OCI-M2 (cell line): ENCODE measurements around the gene SYCP2L.
"Not testable (repeated sequence)": the region's sequence is repeated elsewhere in the genome, so short reads cannot be mapped to it uniquely, and the experiment has no call there.

ENCODE experiments used
- DNase-seq: peaks from one replicate; lab custom pipeline; 2025; ENCODE audit not compliant: unreplicated experiment; lab: John Stamatoyannopoulos, UW

Gene SYCP2L

DNA sequence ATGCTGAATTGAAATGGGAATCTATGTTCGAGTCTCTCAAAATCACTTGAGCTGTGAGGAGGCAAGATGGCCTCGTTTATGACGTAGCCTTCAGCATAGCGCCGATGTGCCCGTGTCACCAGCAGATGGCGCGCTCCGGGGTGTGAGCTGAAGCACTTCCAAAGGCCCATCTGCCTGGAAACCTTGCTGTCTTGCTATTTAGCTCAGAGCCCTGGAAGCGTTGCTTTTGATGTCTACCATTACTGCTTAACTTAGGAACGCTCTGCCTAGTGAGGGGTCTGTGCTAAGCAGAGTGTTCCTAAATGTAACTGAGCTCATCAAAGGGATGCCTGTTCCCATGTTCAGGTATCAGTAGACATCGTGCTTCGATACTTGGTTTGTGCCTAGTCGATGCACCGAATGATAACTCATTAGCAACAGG is 67.7 kb downstream of the SYCP2L start:
- no peak for DNase-seq

GRCh38 chr6:10956776-10957175 is 69.9 kb downstream of the SYCP2L start:
- DNase-seq = no peak

DNA sequence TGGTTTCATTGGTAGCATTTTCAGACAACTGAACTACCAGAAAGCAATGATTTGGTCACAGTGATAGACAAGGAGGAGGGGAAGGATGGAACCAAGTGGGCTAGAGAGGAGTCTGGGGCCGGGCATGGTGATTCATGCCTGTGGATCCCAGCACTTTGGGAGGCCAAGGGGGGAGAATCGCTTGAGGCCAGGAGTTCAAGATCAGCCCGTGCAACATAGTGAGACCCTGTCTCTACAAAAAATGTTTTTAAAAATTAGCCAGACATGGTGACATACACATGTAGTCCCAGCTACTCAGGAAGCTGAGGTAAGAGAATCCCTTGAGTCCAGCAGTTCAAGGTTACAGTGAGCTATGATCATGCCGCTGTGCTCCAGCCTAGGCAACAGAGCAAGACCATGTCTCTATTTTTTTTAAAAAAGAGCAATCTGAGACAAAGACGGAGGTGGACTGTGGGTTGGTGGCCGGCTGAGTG is 70.6 kb downstream of the SYCP2L start:
- no peak for DNase-seq

- DNase-seq = no peak
Observed at GRCh38 chr6:10960171-10960570, 73.3 kb downstream of the SYCP2L start.

DNA sequence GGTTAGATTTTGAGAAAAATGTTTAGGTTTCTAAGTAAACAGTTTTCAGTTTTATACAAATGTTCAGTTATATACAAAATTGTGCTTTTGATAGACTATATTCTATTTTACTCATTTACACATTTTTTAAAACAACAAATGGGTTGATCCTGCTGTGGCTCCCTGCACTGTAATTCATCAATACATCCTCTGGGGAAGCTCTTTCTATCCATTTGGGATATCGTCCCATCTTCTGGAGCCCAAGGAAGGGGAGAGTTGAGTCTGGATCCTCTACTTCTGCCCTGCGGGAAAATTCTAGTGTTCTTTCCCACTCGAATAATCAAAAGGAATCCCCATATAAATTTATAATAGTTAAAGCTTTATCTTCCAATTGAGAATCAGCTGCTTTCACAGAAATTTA is 75.0 kb downstream of the SYCP2L start:
- DNase-seq = no peak

- DNase-seq = no peak
Observed at GRCh38 chr6:10962673-10963072, 75.8 kb downstream of the SYCP2L start.

DNA sequence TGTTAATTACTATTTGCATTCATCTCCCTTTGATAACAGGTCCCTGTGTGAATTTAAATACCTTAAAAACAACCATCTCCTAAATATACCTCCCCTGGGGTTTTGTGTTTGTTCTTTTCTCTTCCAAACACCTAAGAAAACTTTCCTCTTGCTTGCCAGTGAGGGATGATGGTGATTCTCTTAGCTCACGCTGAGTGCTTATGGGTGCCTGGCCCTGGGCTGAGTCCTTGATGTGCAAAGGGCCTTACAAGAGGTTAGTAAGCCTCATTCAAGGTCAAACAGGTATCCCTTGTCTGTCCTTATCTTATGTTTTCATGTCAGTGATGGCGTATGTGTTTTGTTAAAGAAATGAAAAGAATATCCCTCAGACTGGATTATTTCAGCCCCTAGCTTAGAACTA is 76.3 kb downstream of the SYCP2L start:
- no peak for DNase-seq

DNA sequence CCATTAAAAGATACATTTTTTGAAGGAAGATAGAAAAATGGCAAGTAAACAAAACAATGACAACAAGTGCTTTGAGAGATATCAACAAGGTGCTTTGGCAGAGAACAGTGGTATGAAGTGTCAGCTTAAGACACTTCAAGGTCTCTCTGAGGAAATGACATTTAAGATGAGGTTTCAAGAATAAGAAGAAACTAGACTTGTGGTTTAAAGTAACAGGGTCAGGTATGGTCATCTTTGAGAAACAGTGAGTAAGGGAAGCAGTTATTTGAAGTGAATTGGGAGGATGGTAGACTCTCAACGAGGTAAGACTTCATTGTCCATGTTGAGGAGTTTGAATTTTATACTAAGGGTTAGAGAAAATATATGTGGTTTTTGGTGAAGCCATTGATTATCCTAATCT is 77.8 kb downstream of the SYCP2L start:
- DNase-seq = no peak

DNA sequence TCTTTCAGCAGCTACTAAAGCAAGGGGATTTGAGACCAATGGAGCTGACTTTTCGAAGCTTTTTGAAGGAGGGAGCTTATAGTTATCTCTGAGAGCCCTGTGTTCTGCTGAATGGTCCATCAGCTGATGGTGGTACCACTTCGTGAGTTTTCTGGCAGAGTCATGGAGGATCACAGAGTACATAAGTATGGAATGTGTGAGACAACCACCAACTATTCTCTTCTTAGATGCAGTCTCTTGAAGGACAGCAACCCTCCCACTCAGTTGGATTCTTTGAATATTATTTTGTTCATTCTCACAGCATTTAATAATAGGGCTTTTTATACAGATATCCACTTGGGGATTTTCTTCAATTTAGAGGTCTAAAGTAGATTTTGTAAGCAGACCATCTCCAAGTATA is 81.9 kb downstream of the SYCP2L start:
- no peak for DNase-seq

- DNase-seq = no peak
Observed at GRCh38 chr6:10970731-10971130, 83.9 kb downstream of the SYCP2L start.

DNA sequence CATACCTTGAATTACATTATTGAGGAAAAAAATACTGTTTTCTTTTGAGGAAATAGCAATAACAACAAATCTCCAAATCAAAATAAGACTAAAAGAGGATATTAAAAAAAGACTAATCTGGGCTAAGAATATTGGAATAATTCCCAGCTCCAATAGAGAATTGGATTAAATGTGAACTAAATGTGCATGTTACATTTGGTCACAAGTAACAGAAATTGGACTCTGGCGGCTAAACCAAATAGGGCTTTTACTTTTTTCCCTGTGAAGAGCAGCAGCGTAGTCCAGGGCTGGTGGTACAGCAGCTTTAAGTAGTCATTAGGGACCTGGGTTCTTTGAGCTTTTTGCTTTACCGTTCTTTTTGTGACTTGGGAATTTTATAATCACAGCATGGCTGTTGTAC is 85.3 kb downstream of the SYCP2L start:
- DNase-seq = no peak

GRCh38 chr6:10976571-10976970 is 89.7 kb downstream of the SYCP2L start:
- DNase-seq = no peak

DNA sequence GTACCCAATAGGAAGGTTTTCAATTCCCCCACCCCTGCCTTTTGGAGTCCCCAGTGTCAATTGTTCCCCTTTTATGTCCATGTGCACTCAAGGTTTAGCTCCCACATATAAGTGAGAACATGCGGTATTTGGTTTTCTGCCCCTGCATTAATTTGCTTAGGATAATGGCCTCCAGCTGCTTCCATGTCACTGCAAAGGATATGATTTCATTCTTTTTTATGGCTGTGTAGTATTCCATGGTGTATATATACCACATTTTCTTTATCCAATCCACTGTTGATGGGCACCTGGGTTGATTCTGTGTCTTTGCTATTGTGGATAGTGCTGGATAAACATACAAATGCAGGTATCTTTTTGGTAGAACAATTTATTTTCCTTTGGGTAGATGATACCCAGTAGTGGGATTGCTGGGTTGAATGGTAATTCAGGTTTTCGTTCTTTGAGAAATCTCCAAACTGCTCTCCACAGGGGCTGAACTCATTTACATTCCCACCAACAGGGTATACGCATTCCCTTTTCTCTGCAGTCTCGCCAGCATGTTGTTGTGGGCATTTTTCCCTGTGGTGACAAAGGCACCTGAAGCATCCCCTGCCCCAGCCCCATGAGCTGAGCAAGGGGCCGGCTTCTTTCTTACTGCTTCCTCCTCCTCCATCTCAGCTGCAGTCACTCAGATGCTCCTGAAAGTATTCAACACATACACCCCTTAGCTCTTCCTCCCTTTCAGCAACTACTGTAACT is 90.5 kb downstream of the SYCP2L start:
- DNase-seq = no peak

DNA sequence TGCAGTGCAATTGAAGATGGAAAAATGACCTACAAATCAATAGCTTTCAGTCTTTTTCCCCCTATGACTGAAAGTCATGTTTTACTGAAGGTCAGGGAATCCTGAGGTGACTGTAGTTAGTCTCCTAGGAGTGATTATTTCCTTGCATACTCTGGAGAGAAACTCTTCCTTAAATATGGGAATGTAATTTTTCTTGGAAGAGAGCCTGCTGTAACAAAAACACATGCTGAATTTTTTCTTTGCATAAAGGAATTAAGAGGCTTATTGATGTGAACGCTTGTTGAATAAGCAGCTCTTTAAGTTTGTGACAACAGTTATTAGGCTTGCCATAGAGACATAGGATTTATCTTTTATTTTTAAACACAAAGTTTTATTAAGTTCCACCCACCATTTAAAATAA is 92.8 kb downstream of the SYCP2L start:
- DNase-seq = no peak

DNA sequence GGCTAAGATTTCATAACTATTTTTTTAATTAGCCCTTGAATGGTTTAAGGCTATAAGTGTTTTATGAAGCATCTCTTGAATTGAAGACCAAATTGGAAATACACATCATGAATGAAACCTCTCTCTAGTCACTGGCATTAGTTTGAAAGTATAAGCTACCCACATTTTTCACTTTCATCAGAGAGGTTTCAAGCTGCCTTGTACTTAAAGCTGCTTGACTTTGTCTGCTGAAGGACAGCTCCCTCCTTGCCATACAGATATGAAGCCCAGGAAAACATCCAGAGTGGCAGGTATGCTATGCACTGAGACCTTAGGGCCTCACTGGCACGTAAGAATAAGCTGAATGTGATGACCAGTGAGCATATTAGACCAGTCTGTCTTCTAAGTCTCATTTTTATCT is 94.6 kb downstream of the SYCP2L start:
- no peak for DNase-seq

- not testable (repeated sequence) for DNase-seq
Observed at GRCh38 chr6:10984959-10985358, 98.1 kb downstream of the SYCP2L start.

DNA sequence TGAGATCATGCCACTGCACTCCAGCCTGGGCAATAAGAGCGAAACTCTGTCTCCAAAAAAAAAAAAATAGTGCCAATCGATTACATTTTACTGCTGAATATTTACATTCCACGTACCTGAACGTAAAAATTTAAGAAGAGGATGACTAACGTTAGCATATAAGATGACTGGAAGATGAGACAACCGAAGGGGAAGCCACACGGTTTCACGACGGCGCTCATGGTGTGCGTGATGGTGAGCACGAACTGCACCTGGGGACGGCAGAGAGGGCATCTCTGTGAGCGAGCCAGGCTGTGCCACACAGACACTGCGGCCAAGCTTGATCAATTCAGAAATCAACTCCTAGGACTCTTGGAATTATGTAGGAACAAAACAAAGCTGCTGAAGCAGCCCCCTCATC is 102.7 kb downstream of the SYCP2L start:
- DNase-seq = no peak

DNA sequence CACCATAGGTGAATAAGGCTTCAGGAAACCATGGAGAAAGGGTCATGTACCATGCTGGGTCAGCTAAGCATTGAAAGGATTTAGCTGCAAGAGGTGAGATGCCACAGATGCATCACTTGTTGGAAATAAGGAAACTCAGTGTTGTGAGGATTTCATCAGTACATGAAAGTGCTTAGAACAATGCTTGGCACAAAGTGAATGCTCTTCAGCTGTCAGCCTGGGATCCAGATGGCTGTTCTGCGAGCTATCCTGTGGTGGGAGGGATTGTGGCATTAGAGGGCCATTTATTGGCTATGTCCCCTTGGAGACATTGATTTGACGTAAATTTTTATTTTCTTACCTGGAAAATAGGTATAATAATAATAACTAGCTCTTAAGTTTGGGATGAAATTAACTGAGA is 104.3 kb downstream of the SYCP2L start:
- no peak for DNase-seq

DNA sequence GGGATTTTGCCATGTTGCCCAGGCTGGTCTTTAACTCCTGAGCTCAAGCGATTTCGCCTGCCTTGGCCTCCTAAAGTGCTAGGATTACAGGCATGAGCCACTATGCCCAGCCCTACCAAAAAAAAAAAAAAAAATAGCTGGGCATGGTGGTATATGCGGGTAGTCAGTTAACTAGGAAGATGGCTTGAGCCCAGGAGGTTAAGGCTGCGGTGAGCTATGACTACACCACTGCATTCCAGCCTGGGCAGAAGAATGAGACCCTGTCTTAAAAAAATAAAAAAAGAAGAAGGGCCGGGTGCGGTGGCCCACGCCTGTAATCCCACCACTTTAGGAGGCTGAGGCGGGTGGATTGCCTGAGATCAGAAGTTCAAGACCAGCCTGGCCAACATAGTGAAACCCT is 107.0 kb downstream of the SYCP2L start:
- no peak for DNase-seq

DNA sequence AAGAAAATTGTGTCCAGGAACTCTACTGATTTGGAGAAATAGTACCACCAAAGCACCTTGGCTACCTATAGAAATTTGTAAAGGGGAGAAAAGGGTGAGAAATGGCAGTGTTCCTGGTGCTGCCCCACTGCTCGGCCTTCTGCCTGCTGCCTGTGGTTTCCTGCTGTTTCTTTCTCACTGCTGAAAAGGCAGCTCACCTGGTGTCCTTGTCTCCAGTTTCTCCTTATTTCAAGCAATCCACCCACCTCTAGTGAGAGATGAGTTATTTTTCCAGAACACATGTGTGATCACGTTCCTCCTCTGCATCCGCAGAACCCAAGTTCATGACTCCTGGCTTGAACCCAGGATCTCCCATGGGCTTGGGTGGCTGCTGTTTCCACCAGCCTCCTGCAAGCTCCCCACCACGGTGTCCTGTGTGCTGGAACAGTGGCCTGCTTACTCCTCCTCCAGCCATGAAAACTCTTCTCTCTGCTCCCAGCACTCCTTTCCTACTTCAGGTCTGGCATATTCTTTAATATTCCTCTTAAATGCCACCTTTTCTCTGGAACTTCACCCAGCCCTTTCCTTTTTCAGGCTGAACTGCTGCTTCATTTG is 108.4 kb downstream of the SYCP2L start:
- DNase-seq = no peak

DNA sequence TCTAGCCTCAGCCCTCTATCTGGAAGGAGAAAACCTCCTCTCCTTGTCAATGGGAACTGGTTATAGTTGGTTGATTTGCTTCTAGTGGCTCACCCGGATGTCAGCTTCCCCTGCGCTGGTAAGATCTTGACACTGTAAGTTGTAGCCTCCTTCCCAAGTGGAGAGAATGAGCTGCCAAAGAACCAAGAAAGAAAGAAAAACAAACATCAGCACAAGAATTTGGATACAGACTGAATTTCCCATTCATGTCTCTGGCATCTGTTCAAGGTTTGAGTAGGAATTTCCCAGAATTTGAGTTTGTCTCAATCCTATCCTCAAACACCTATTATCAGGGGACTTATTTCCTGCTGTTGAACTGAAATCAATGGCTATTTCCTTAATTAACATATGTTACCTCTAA is 113.1 kb downstream of the SYCP2L start:
- DNase-seq = no peak

- DNase-seq = no peak
Observed at GRCh38 chr6:11002176-11002575, 115.3 kb downstream of the SYCP2L start.

DNA sequence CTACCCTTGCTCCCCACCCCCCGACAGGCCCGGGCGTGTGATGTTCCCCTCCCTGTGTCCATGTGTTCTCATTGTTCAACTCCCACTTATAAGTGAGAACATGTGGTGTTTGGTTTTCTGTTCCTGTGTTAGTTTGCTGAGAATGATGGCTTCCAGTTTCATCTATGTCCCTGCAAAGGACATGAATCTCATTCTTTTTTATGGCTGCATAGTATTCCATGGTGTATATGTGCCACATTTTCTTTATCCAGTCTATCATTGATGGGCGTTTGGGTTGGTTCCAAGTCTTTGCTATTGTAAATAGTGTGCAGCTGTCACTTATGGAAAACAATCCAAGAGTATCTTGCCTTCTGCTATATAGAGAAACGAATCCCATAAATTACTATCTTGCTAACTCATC is 116.4 kb downstream of the SYCP2L start:
- DNase-seq = not testable (repeated sequence)
